Measurements from ENCODE around the gene KLHL6.

Gene KLHL6

DNA sequence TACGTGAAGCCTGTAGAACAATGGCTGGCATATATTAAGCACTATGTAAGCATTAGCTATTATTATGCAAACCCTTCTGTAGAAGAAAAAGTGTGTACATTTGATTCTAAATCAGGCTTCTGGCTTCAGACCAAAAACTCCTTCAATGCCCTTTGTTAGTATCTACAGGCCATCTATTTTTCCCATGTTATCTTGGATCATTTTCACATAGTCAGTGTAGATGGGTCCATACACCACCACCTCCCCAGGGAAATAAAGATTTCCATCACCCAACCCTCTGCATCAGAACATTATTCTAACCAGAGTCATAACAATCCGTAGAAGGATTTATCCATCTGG lies 8.0 kb upstream of the KLHL6 start:
- no peak for DNase-seq (ENCODE audit: low read depth)

DNA sequence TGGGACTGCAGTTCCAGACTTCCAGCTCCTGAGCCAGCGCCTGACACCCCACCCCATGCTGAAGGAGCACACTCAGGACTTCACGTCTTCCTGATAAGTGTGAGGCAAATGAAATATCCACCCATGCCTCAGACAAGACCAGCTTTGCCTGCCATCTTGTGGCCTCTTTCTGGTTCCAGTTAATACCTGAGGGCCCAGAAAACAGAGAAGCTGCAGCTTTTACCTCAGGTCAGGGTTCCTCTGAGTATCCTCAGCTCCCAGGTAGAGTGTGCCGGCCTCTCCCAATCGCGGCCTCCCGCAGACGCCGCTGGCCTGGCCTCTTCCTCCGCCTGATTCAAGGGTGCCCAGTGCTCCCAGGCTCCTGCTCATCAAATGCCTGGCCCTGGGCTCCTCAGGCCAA lies 5.1 kb upstream of the KLHL6 start:
- DNase-seq (ENCODE audit: low read depth): no peak

DNA sequence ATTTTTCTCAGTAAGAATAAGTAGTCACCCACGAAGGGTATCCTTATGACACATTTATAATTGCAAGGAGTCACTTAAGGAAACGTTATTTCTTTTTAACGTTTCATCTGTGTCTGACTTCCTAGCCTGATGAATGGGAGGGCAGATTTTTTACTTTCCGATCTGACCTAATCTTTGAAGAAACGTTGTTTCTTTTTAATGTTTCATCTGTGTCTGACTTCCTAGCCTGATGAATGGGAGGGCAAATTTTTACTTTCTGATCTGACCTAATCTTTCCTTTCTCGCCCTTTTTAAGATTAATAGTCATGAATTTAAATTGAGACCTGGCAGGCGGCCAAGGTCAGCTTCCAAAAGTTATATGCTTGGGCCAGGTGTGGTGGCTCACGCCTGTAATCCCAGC lies 3.0 kb upstream of the KLHL6 start:
- no peak for DNase-seq (ENCODE audit: low read depth)

DNA sequence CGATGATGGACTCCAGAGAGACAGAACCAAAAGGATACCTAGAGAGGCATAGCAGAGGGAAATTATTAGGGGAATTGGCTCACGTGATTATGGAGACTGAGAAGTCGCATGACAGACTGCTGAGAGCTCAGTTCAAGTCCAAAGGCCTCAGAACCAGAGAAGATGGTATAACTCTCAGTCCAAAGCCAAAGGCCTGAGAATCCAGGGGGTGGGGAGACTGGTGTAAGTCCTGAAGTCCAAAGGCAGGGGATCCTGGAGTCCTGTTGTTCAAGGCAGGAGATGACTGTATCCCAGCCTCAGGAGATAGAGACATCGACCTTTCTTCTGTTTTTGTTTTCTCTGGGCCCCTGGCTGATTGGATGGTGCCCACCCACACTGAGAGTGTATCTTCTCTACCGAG lies 1.2 kb upstream of the KLHL6 start:
- no peak for DNase-seq (ENCODE audit: low read depth)

DNA sequence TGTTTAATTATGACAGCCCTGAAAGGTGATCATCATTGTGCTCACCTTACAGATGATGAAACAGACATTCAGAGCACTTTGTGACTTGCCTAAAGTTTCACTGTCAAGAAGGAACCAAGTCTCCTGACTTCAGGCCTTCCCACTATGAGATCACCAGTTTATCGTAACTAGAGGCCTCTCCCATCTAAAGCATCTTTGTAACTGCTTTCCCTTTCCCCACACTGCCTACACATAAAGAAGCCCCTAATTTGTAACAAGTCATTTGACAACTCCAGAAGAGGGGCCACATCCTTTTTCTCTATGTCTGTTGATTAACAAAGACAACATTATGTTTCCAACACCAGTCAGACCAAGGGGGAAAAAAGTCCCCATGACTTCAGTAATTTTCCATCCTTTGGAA lies 1.1 kb downstream of the KLHL6 start:
- no peak for DNase-seq (ENCODE audit: low read depth)

DNA sequence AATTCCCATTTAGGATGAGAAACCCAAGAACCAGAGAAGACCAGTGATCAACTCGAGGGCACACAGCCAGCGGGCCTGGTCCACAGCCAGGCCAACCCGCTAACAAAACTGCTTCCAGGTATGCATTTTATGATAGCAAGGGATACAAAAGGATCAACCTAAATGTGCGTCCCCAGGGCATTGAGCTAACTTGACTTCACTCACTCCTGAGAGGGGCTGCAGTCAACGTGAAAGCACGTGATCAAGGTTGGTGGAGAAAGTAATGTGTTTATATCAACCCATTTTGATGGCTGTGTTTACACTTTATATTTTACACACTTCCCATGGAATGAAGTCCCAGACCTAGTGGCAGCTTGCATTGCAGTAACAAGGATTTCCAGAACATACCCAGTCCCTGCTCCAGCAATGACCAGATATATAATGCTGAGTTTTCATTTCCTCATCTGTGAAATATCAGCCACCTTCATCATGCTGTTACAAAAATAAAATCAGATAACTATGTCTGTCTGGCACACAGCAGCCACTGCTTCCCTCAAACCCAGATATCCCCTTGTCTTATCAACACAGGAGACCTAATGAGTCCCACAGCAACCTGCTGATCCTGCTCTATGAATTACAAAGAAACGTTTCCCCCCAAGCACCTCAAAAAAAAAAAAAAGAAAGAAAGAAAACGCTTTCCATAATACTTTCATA lies 2.0 kb downstream of the KLHL6 start:
- DNase-seq (ENCODE audit: low read depth): no peak

DNA sequence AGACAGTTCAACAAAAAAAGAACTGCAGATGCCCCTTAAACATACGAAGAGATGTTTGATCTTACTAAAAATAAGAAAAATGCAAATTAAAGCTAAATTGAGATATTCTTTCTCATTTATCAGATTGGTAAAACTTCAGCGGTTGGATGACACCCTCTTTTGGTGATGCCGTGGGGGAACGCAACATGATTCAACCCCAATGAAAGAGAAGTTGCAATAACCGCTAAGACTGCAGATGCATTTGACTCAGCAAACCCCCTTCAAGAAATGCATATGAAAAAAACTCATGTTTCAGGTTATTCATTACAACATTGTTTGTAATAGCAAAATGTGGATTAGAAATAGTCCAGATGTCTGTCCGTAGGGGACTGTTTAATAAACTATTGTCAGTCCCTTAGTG lies 3.6 kb downstream of the KLHL6 start:
- no peak for DNase-seq (ENCODE audit: low read depth)

DNA sequence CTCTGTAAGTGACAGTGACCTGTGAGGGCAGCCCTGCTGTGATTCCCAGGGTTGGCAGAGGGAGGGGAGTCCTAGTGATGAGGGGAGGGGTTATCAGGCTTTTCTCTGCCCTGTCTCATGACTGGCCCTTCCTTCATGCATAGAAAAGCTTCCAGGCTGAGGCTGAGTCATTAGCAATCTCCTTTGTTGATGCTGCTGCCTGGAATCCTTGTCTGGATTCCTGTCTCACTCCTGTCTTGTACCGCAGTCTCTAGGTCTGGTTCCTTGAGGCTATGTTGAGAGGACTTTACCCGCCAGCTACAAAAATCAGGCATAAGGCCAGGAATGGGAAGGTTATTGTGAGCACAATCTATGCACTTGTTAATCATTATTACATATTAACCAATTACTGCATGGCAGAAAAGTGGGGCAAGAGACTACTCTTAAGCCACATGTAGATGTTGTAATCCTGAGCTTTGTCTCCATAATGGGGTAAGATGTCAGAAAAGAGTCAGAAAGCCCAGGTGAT lies 7.2 kb downstream of the KLHL6 start:
- DNase-seq (ENCODE audit: low read depth): no peak

DNA sequence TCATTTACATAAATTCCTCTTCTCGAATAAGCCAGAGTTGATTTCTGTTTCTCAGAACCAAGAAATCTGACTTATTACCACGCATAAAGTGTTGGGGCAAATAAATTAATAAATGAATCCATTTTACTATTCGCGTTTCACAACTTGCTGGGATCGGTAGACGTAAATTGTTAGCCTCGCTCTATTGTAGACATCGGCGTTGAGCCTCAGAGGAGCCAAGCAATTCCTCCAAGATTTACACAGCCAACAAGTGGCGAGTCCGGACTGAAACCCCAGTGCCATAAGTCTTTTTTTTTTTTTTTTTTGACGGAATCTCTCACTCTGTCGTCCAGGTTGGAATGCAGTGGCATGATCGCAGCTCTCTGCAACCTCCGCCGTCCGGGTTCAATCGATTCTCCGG lies 8.9 kb downstream of the KLHL6 start:
- no peak for DNase-seq (ENCODE audit: low read depth)

DNA sequence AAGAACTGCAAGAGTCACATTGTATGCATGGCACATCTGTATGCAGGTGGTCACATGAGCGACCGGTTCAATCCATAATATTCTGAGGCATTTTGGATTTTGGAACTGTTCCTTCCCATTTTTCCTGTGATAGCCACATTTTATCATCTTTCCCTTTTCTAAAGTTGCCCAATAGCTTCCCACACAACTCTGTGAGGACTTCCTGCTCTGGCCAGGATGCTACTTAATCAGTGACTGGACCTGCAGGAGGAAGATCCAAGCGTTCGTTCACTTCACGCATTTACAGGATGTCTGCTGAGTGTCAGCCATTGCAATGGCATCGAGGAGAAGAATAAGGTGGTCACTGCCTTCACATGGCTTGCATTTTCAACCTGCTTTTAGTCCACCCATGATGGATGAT lies 9.8 kb downstream of the KLHL6 start:
- DNase-seq (ENCODE audit: low read depth): no peak

DNA sequence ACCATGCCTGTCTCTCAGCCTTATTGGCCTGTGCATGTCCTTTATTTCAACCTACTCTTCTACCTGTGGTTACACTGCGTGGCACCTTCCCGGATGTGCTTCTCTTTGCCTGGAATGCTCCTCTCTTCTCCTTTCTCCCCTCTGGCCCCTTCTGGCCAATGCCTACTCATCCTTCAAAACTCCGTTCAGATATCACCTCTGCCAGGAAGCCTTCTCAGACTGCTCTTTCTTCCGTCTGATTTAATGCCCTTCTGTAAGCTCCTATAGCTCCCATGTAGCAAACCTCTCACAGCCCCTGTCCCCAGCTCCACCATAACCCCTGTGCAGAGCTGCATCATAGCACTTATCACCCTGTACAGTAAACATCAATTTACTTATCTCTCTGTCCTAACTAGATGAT lies 13.2 kb downstream of the KLHL6 start:
- DNase-seq (ENCODE audit: low read depth): no peak

DNA sequence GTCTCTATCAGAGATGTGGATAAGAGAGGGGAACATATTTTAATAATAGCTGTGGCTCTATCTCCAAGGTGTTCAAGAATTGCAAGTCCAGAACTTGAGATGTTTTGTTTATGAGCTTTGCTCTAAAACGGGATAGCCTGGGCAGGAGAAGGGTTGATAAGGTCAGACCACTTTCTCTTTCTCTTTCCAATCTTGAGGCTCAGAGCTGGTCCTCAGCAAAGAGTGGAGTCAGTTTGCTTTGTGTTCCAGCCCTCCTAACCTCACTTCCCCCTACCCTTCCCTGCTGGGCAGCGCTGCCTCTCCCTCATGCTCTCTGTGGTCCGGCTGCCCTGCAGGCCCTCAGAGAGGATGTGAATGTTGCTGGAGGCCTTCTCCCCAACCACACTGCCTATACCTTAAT lies 13.8 kb downstream of the KLHL6 start:
- no peak for DNase-seq (ENCODE audit: low read depth)

DNA sequence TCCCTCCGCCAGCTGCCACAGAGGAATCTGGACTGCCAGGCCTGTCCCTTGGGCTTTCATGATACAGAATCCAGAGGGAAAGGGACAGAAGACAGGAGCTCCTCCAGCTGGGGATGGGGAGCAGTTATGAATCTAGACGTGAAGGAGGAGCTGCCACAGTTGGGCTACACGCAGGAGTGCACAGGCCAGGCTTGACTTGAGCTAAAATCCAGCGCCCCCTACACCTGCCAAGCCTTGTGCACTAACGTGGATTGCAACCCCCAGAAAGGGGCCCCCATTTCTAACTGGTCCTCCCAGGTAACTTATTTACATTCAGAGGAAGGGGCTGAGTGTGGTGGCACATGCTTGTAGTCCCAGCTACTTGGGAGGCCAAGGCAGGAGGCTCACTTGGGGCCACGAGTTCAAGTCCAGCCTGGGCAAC lies 14.3 kb downstream of the KLHL6 start:
- no peak for DNase-seq (ENCODE audit: low read depth)

DNA sequence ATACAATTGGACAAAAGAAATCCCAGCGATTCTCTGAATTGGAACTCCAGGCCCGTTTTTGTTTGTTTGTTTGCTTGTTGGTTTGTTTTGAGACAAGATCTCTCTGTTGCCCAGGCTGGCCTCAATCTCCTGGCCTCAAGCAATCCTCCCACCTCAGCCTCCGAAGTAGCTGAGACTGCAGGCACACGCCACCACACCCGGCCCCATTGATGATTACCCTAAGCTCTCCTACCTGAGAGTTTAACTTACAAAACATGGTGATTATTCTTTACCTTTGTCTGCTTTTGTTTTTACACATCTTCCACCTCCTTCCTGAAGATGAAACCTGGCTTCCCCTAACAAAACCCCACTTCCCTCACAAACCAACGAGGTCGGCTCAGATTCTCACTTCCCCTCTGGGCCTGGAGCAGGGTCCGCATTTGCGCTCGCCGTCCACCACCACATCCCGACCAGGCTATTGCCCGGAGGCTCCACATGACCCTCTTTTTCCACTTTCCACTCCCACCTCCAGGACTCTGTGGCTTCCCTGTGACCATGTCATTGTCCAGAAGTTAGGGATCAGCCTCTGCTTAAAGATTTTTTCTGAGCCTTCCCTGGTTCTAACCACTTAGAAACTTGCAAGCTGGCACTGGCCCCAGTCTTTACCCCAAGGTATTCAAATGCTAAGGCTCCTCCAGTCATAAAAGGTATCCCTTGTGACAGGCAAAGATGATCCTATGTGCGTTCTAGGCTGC lies 14.8 kb downstream of the KLHL6 start:
- no peak for DNase-seq (ENCODE audit: low read depth)

DNA sequence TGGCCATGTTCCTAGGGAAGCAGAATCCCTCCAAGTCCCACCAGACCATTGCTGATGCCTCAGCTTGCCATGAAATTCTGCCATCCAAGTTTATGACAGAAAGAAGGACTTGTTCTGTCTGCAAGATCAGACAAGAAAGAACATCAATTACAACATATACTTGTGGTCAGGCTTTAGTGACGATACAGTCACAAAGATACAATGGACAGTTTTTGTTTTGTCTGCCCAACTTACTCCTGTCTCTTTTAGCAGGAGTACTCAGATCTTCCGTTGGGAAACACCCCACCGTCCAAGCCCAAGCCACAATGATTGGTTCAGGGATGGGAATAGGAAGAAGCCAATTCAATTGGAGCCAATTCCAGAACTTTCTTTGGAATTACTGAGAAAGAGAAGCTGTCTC lies 15.7 kb downstream of the KLHL6 start:
- no peak for DNase-seq (ENCODE audit: low read depth)

DNA sequence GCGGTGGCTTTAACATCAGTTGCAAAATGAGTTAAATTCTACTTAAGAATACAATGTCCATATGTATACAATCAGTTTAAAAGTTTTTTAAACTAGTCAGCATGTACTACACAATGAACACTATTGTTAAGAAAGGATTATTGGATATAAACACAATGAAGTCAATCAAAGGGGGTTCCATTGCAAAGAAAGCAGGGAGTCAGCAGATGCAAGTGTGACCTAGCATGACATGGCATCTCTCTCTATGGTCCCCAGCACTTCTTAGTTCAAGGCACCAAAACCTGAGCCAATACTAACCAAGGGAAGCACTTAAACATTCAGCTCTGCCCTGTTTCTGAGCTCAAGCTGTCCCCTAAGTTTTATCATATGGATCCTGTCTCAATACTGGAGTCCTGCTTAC lies 17.0 kb downstream of the KLHL6 start:
- DNase-seq (ENCODE audit: low read depth): no peak

DNA sequence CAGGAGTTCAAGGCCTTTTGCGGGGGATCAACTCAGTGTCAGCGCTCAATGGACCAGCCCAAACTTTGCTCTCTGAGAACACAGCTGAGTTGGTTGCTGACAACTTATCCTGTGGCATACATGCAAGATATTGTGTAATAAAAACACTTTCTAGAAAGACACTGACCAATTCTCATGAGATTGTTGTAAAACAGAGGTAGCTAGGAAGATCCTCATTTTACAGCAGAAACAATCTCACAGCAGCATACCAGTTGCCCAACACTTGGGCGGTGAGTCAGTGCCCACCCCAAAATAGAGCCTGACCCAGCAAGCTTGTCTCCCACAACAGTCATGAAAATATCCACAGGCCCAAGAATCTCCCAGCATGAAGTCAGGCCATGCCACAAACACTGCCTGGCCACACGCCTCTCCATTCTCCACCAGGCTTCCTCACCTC lies 18.2 kb downstream of the KLHL6 start:
- no peak for DNase-seq (ENCODE audit: low read depth)

DNA sequence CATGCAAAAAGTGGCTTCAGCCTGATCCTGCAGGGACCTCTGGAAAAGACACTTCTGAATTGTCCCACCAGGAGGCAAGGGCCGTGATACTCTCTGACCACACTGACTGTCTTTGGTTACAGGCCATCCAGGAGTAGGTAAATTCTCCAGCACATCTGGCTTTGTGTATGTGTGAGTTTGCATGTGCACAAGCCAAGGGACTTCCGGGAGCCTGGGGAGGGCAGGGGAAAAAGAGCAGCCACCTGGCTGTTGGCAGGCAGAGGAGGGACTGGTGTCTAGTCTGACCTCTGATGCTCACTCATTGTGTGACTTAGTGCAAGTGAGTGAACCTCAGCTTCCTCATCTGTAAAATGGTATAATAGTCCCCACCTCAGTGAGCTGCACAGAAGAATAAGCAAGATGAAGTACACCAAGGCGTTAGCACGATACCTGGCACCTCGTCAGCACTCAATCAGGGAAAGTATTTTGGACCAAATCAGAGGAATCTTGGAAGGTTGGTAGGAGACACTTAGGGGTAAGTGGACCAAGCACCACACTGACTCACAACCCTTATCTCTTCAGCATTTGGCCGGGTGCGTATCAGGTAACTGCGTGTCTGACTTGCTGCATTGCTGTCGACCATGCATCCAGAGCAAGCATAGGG lies 19.1 kb downstream of the KLHL6 start:
- no peak for DNase-seq (ENCODE audit: low read depth)

DNA sequence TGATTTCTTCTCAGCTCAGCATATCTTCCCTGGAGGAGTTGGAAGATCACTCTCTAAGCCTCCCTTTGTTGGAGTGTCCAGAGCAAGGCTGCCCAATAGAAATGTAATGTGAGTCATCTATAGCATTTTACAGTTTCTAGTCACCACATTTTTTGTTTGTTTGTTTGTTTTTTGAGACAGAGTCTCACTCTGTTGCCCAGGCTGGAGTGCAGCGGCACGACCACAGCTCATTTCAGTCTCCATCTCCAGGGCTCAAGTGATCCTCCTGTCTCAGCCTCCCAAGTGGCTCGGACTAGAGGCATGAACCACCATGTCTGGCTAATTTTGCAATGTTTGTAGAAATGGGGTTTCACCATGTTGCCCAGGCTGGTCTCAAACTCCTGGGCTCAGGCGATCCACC lies 21.3 kb downstream of the KLHL6 start:
- DNase-seq (ENCODE audit: low read depth): no peak

DNA sequence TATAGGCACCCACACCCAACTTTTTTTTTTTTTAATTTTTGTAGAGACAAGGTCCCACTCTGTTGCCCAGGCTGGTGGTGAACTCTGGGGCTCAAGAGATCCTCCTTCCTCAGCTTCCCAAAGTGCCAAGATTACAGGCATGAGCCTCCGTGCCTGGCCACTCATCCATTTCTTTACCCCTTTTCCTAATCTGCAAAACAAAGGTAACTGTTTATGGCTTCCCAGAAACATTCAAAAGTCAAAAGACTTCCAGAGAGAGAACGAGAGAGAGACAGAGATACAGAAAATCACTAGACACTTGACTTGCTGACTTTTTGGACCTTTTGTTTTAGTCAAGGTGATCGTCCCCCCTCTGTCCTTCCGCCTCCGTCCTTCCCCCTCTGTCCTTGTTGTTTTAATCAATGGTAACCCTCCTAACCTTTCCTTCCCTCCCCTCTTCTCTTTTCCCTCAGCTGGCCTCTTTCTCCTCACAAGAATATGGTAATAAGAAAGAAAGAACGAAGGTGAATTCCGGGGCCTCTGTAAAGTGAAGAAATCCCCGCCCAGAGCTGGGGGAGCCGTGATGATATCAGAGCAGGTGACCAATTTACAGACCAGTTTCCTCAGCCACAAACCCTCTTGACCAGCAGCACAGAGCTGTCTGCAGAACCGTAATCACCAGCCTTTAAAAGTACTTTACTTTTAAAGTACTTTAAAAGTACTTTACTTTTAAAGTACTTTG lies 21.9 kb downstream of the KLHL6 start:
- DNase-seq (ENCODE audit: low read depth): no peak

DNA sequence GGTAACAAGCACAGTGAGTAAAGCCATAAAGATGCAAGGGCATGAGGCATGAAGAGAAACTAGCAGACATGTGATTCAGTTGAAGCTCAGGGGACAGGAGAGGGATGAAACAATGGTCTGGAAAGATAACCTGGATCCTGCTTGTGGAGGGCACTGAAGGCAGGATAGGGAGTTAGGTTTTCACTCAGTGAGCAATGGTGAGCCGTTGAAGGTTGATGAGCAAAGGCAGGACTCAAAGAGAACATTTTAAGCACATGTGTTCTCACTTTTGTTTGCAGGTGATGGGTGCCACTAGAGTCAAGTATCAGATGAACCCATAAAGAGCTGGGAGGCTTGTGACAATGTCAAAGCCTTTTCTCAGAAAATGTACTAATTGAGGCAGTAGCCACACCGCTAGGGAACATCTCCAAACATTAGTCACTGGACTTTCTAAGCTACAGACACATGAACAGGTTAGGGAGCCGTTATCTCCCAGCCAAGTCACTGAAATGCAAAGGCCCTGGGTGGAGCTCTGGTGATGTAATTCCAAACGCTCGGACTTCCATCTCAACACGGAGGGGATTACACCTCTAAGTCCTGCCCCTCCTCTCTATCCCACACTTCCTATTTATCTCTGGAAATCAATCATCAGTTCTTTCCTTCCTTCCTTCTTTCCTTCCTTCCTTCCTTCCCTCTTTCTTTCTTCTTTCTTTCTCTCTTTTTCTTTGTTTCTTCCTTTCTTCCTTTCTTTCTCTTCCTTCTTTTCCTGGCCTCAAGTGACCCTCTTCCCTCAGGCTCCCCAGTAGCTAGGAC lies 22.7 kb downstream of the KLHL6 start:
- no peak for DNase-seq (ENCODE audit: low read depth)

DNA sequence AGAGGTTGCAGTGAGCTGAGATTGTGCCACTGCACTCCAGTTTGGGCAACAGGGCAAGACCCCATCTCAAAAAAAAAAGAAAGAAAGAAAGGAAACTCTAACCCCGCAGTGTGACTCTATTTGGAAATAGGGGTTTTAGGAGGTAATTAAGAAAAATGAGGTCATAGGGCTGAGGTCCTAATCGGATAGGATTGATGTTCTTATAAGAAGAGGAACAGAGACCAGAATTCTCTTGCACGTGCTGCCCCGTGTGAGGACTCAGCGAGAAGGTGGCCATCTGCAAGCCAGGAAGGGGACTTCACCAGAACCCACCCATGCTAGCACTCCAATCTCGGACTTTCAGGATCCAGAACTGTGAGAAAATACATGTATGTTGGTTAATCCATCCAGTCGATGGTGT lies 25.8 kb downstream of the KLHL6 start:
- no peak for DNase-seq (ENCODE audit: low read depth)

Data from HS-5 (cell line).